Measurements from ENCODE around the gene LETM1. TPM values are rescaled to one million over a fixed set of nuclear protein-coding genes. Genes with fewer than 3 reads are reported as not detected.

The LETM1 gene
- total RNA-seq: 10 to 100 TPM; 31.0 to 46.9 TPM
- polyA plus RNA-seq: 10 to 100 TPM; 12.2 to 17.3 TPM

DNA sequence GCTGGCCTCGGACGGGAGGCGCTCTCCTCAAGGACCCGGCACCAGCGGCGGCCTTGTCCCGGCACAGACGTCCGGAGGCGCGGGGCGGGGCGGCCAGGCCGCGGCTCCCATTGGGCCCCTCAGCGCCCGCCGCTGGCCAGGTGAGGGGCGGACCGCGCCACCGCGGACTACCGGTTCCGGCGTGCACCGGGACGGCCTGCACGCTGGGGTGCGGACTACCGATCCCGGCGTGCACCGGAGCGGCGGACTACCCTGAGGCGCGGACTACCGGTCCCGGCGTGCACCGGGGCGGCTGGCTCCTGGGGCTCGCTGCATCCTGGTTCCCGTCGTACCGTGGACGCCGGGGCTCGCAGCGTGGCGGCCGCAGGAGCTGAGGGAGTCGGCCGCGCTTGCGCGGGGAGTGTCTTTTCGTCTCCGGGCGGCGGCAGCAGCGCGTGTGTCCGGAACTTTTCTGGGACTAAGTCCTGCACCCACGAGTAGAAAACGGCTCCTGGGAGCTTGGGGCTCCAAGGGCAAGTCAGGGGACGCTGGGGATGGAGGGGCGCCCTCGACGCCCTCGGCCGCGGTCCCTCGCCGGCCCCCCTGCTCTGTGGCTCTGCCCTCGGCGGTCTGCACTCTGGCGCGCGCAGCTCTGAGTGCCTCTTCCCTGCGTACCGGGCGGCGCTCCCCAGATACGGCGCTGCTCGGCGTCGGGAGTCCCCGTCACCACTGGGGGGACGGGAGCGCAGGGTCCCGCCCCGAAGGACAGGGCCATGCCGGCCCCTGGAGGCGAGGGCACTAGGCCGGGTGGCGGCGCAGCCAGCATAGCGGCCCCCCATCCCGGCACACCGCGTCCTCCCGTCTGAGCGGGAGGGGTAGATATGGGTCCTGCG is at the start of gene LETM1:
Gene LETM1, minus strand, starts transcription at position 86 of the 872 bp plus-strand sequence. CDS start 206 bp downstream, outside the sequence.
- under 1% methylated on average over 107 of the region's 107 CpGs for WGBS
- Histone ChIP-seq H3K4me1 (ENCODE audit: control insufficient read depth in 4 of 4, insufficient read depth in 4 of 4, low read length in 3 of 4) (peaks cover 6 to 34% (median 24%) of the 10 kb centered on the region in 4 donors), H3K4me3 (ENCODE audit: low read depth in 1 of 3, low read length in 3 of 3) (peak within 1 kb of the TSS; percentile 89 to 95 (median 93)), H3K36me3 (ENCODE audit: control insufficient read depth in 4 of 4, insufficient read depth in 3 of 4, low read depth in 1 of 4, low read length in 3 of 4) (no peaks in the 10 kb centered on the region), H3K9ac (ENCODE audit: low read depth in 1 of 2, low read length in 2 of 2) (peak within 1 kb of the TSS; percentile 53 to 61), H3K27me3 (ENCODE audit: control insufficient read depth in 4 of 4, insufficient read depth in 4 of 4, low read length in 3 of 4) (no peaks in the 10 kb centered on the region), H3K27ac (ENCODE audit: low read depth in 1 of 2, low read length in 2 of 2) (peak within 1 kb of the TSS; percentile 56 to 62), H3K9me3 (ENCODE audit: control insufficient read depth in 4 of 4, low read length in 3 of 4) (no peaks in the 10 kb centered on the region)
- peak; percentile 92 for DNase-seq (ENCODE audit: low spot score)
- TF ChIP-seq, protein P1, sequence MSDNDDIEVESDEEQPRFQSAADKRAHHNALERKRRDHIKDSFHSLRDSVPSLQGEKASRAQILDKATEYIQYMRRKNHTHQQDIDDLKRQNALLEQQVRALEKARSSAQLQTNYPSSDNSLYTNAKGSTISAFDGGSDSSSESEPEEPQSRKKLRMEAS (IDR thresholded peaks at IDR 0.05): no peak
- TF ChIP-seq HNF4A (conservative IDR thresholded peaks at IDR 0.05): no peak
- no peak for TF ChIP-seq JUND (IDR thresholded peaks at IDR 0.05)
- peak; percentile 41 for TF ChIP-seq SP1 (IDR thresholded peaks at IDR 0.05)
- peak; percentile 73 for TF ChIP-seq YY1 (IDR thresholded peaks at IDR 0.05)
- no peak for TF ChIP-seq NR2F2 (IDR thresholded peaks at IDR 0.05)
- TF ChIP-seq, protein P2, sequence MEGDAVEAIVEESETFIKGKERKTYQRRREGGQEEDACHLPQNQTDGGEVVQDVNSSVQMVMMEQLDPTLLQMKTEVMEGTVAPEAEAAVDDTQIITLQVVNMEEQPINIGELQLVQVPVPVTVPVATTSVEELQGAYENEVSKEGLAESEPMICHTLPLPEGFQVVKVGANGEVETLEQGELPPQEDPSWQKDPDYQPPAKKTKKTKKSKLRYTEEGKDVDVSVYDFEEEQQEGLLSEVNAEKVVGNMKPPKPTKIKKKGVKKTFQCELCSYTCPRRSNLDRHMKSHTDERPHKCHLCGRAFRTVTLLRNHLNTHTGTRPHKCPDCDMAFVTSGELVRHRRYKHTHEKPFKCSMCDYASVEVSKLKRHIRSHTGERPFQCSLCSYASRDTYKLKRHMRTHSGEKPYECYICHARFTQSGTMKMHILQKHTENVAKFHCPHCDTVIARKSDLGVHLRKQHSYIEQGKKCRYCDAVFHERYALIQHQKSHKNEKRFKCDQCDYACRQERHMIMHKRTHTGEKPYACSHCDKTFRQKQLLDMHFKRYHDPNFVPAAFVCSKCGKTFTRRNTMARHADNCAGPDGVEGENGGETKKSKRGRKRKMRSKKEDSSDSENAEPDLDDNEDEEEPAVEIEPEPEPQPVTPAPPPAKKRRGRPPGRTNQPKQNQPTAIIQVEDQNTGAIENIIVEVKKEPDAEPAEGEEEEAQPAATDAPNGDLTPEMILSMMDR (IDR thresholded peaks at IDR 0.05; ENCODE audit: low read depth, low read length, missing input control): no peak
- TF ChIP-seq GABPA (IDR thresholded peaks at IDR 0.05 in 1 of 2, conservative IDR thresholded peaks at IDR 0.05 in 1 of 2): peak in 1 of 2 donors; percentile 85

DNA sequence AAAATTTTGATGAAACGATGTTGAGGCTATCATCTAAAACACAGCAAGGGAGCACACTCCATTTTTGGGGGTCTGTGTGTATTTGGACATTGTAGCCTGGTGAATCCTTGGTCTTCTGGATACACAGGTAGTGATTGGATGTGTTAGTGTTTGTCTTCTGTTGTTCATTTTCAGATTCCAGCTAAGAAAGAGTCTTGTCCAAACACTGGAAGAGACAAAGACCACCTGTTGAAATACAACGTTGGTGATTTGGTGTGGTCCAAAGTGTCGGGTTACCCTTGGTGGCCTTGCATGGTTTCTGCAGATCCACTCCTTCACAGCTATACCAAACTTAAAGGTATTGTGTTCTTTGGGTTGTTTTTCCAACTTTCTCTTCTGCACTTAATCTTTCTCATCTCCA is 48.1 kb upstream of the LETM1 start:
- no peak for TF ChIP-seq NR2F2 (IDR thresholded peaks at IDR 0.05)
- no peak for TF ChIP-seq YY1 (IDR thresholded peaks at IDR 0.05)
- no peak for TF ChIP-seq RAD21 (IDR thresholded peaks at IDR 0.05)
- no peak for TF ChIP-seq HNF4A (conservative IDR thresholded peaks at IDR 0.05)
- TF ChIP-seq SP1 (IDR thresholded peaks at IDR 0.05): no peak
- TF ChIP-seq FOXA1 (IDR thresholded peaks at IDR 0.05): no peak
- TF ChIP-seq, protein P3, sequence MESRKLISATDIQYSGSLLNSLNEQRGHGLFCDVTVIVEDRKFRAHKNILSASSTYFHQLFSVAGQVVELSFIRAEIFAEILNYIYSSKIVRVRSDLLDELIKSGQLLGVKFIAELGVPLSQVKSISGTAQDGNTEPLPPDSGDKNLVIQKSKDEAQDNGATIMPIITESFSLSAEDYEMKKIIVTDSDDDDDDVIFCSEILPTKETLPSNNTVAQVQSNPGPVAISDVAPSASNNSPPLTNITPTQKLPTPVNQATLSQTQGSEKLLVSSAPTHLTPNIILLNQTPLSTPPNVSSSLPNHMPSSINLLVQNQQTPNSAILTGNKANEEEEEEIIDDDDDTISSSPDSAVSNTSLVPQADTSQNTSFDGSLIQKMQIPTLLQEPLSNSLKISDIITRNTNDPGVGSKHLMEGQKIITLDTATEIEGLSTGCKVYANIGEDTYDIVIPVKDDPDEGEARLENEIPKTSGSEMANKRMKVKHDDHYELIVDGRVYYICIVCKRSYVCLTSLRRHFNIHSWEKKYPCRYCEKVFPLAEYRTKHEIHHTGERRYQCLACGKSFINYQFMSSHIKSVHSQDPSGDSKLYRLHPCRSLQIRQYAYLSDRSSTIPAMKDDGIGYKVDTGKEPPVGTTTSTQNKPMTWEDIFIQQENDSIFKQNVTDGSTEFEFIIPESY (IDR thresholded peaks at IDR 0.05): no peak
- no peak for TF ChIP-seq EGR1 (IDR thresholded peaks at IDR 0.05; ENCODE audit: low read depth in 2 of 2)
- TF ChIP-seq, protein P4, sequence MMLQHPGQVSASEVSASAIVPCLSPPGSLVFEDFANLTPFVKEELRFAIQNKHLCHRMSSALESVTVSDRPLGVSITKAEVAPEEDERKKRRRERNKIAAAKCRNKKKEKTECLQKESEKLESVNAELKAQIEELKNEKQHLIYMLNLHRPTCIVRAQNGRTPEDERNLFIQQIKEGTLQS (IDR thresholded peaks at IDR 0.05): no peak
- TF ChIP-seq HNF4G (IDR thresholded peaks at IDR 0.05): no peak
- no peak for TF ChIP-seq JUND (IDR thresholded peaks at IDR 0.05)
- no peak for TF ChIP-seq GABPA (IDR thresholded peaks at IDR 0.05 in 1 of 2, conservative IDR thresholded peaks at IDR 0.05 in 1 of 2)

More for the DNA sequence above, 48.1 kb upstream of the LETM1 start:
- Histone ChIP-seq H3K36me3 (ENCODE audit: control insufficient read depth in 4 of 4, insufficient read depth in 3 of 4, low read depth in 1 of 4, low read length in 3 of 4) (peaks cover 0 to 26% (median 8%) of the 10 kb centered on the region in 4 donors), H3K27ac (ENCODE audit: low read depth in 1 of 2, low read length in 2 of 2) (no peak overlapping the region), H3K4me1 (ENCODE audit: control insufficient read depth in 4 of 4, insufficient read depth in 4 of 4, low read length in 3 of 4) (no peaks in the 10 kb centered on the region), H3K4me3 (ENCODE audit: low read depth in 1 of 3, low read length in 3 of 3) (no peak overlapping the region), H3K9ac (ENCODE audit: low read depth in 1 of 2, low read length in 2 of 2) (no peak overlapping the region), H3K27me3 (ENCODE audit: control insufficient read depth in 4 of 4, insufficient read depth in 4 of 4, low read length in 3 of 4) (no peaks in the 10 kb centered on the region), H3K9me3 (ENCODE audit: control insufficient read depth in 4 of 4, low read length in 3 of 4) (no peaks in the 10 kb centered on the region)
- DNase-seq (ENCODE audit: low spot score): no peak
- 77% methylated on average over 3 of the region's 3 CpGs for WGBS

Data from liver (tissue), 9 donors.